ENCODE measurements around the gene GDF2.

GDF2 gene

GRCh38 chr10:47294057-47294456, 28.2 kb upstream of the GDF2 start:
- no peak for DNase-seq

- DNase-seq: no peak
These were observed 27.8 kb upstream of the GDF2 start for GRCh38 chr10:47294501-47294900.

- DNase-seq: no peak
These were observed 26.8 kb upstream of the GDF2 start for GRCh38 chr10:47295411-47295810.

GRCh38 chr10:47296156-47296894, 25.9 kb upstream of the GDF2 start:
- DNase-seq: no peak

- DNase-seq: no peak
These were observed 25.3 kb upstream of the GDF2 start for GRCh38 chr10:47296941-47297340.

GRCh38 chr10:47297866-47298540, 24.3 kb upstream of the GDF2 start:
- DNase-seq: no peak

GRCh38 chr10:47298715-47299114, 23.5 kb upstream of the GDF2 start:
- DNase-seq: no peak

GRCh38 chr10:47299611-47300428, 22.4 kb upstream of the GDF2 start, which contains the start of gene GDF10:
TSS of gene GDF10 (plus strand) at chr10:47300197. CDS start at chr10:47300652, 455 bp downstream.
- no peak for DNase-seq

- DNase-seq: no peak
These were observed 21.8 kb upstream of the GDF2 start for GRCh38 chr10:47300429-47300931.

- DNase-seq: no peak
These were observed 20.4 kb upstream of the GDF2 start for GRCh38 chr10:47301833-47302232.

- DNase-seq: no peak
These were observed 19.1 kb upstream of the GDF2 start for GRCh38 chr10:47303105-47303504.

GRCh38 chr10:47303866-47304265, 18.4 kb upstream of the GDF2 start:
- DNase-seq: no peak

- DNase-seq: no peak
These were observed 16.7 kb upstream of the GDF2 start for GRCh38 chr10:47305566-47305965.

- no peak for DNase-seq
These were observed 15.7 kb upstream of the GDF2 start for GRCh38 chr10:47306387-47307210.

GRCh38 chr10:47307381-47307780, 14.9 kb upstream of the GDF2 start:
- DNase-seq: no peak

GRCh38 chr10:47308775-47309174, 13.5 kb upstream of the GDF2 start:
- DNase-seq: no peak

GRCh38 chr10:47309408-47310089, 12.7 kb upstream of the GDF2 start:
- no peak for DNase-seq

- DNase-seq: no peak
These were observed 12.2 kb upstream of the GDF2 start for GRCh38 chr10:47310090-47310505.

GRCh38 chr10:47311193-47311931, 10.9 kb upstream of the GDF2 start:
- no peak for DNase-seq

- peak; percentile 70 for DNase-seq
These were observed 10.2 kb upstream of the GDF2 start for GRCh38 chr10:47311932-47312662.

- no peak for DNase-seq
These were observed 9.6 kb upstream of the GDF2 start for GRCh38 chr10:47312663-47312995.

Measured in EL (cell line).